Vagina (tissue), 2 donors: ENCODE results near the gene WNT7B. TPM values are rescaled to one million over a fixed set of nuclear protein-coding genes. Genes with fewer than 3 reads are reported as not detected.

Experiments
- DNase-seq, 2 donors: peaks; one replicate each; pipeline ENCODE4 v3.0.0-alpha.2; 2017; ENCODE audit errors: extremely low spot score in 2 of 2
- H3K27ac ChIP-seq: fragments of 200-600 bp; sonication (generic); one replicate; pipeline ENCODE4 v1.5.1; 2019
- H3K27me3 ChIP-seq: fragments of 200-600 bp; sonication (generic); one replicate; pipeline ENCODE4 v1.5.1; 2019
- H3K36me3 ChIP-seq, 2 donors: fragments of 200-600 bp; sonication (generic); one replicate each; pipeline ENCODE4 v1.5.1; 2017 to 2019
- H3K4me1 ChIP-seq: fragments of 200-600 bp; sonication (generic); one replicate; pipeline ENCODE4 v1.5.1; 2019
- H3K4me3 ChIP-seq, 2 donors: fragments of 200-600 bp; sonication (generic); 1 replicate in 1 of 2; 2 replicates in 1 of 2; pipeline ENCODE4 v1.5.1; 2016 to 2019
- H3K9me3 ChIP-seq: fragments of 200-600 bp; sonication (generic); one replicate; pipeline ENCODE4 v1.5.1; 2019
- CTCF ChIP-seq, 3 experiments: fragments of 450-650 bp in 2 of 3; fragments of 200-600 bp in 1 of 3; sonication (generic) in 1 of 3; IDR thresholded peaks; one replicate each; pipeline ENCODE4 v1.5.1; 2017 to 2019; ENCODE audit warnings: antibody characterized with exemption in 3 of 3, mild to moderate bottlenecking in 2 of 3, moderate library complexity in 2 of 3
- POLR2A ChIP-seq, 2 donors: fragments of 450-650 bp; IDR thresholded peaks; one replicate each; pipeline ENCODE4 v1.6.1; 2017; ENCODE audit warnings: antibody characterized with exemption in 2 of 2, mild to moderate bottlenecking in 2 of 2, moderate library complexity in 2 of 2
- POLR2AphosphoS5 ChIP-seq, 2 donors: sonication (generic); formaldehyde crosslinking; IDR thresholded peaks; one replicate each; pipeline ENCODE4 v1.9.0; 2017; ENCODE audit warnings: antibody characterized with exemption in 2 of 2, mild to moderate bottlenecking in 2 of 2, low read depth in 1 of 2; ENCODE audit not compliant: insufficient read depth in 1 of 2
- intact Hi-C: fragments of 100-400 bp; cut with DNase I; formaldehyde crosslinking; loops from one replicate; pipeline ENCODE4 v1.15.1; 2023
- total RNA-seq: library from RNA; depleted of rRNA; stranded (reverse); fragments of >200 nt; gene quantifications from one replicate; pipeline ENCODE4 v1.2.3, GENCODE V29; 2016

Gene WNT7B
- total RNA-seq, 1 donor from 2014 or later: 7.1 TPM

GRCh38 chr22:45890351-45890635, 86.7 kb downstream of the WNT7B start:
- intact Hi-C loops: no loop called here
- no peak for TF ChIP-seq POLR2A (IDR thresholded peaks at IDR 0.05)
- TF ChIP-seq CTCF (IDR thresholded peaks at IDR 0.05): no peak
- no peak for TF ChIP-seq POLR2AphosphoS5 (IDR thresholded peaks at IDR 0.05; ENCODE audit: insufficient read depth in 1 of 2, low read depth in 1 of 2)
- DNase-seq: no peak
- Histone ChIP-seq H3K4me3 (no peak overlapping the region), H3K9me3 (no peaks in the 10 kb centered on the region), H3K27ac (no peak overlapping the region), H3K36me3 (no peaks in the 10 kb centered on the region), H3K4me1 (peaks cover 29% of the 10 kb centered on the region), H3K27me3 (no peaks in the 10 kb centered on the region)

GRCh38 chr22:45889539-45890350, 87.2 kb downstream of the WNT7B start:
- no peaks in the 10 kb centered on the region for H3K36me3 ChIP-seq
- no peak overlapping the region for H3K4me3 ChIP-seq
- intact Hi-C loops: no loop called here
- no peak overlapping the region for H3K27ac ChIP-seq
- no peak for DNase-seq
- no peaks in the 10 kb centered on the region for H3K27me3 ChIP-seq
- peaks cover 29% of the 10 kb centered on the region for H3K4me1 ChIP-seq
- H3K9me3 ChIP-seq: no peaks in the 10 kb centered on the region
- TF ChIP-seq POLR2AphosphoS5 (IDR thresholded peaks at IDR 0.05; ENCODE audit: insufficient read depth in 1 of 2, low read depth in 1 of 2): no peak
- no peak for TF ChIP-seq POLR2A (IDR thresholded peaks at IDR 0.05)
- TF ChIP-seq CTCF (IDR thresholded peaks at IDR 0.05): no peak

- TF ChIP-seq POLR2AphosphoS5 (IDR thresholded peaks at IDR 0.05; ENCODE audit: insufficient read depth in 1 of 2, low read depth in 1 of 2) (no peak), POLR2A (IDR thresholded peaks at IDR 0.05) (no peak), CTCF (IDR thresholded peaks at IDR 0.05) (no peak)
- H3K27me3 ChIP-seq: no peaks in the 10 kb centered on the region
- intact Hi-C loops: no loop called here
- no peak overlapping the region for H3K4me3 ChIP-seq
- no peak overlapping the region for H3K27ac ChIP-seq
- peaks cover 29% of the 10 kb centered on the region for H3K4me1 ChIP-seq
- H3K36me3 ChIP-seq: no peaks in the 10 kb centered on the region
- DNase-seq: no peak
- H3K9me3 ChIP-seq: no peaks in the 10 kb centered on the region
Measured at GRCh38 chr22:45889093-45889538, 87.8 kb downstream of the WNT7B start.

- H3K4me1 ChIP-seq: peaks cover 29% of the 10 kb centered on the region
- intact Hi-C loops: no loop called here
Measured at GRCh38 chr22:45888221-45889092, 88.5 kb downstream of the WNT7B start.

More at GRCh38 chr22:45888221-45889092, 88.5 kb downstream of the WNT7B start:
- H3K27me3 ChIP-seq: no peaks in the 10 kb centered on the region
- H3K27ac ChIP-seq: no peak overlapping the region
- H3K36me3 ChIP-seq: no peaks in the 10 kb centered on the region
- TF ChIP-seq CTCF (IDR thresholded peaks at IDR 0.05): no peak
- no peak for TF ChIP-seq POLR2A (IDR thresholded peaks at IDR 0.05)
- no peak for TF ChIP-seq POLR2AphosphoS5 (IDR thresholded peaks at IDR 0.05; ENCODE audit: insufficient read depth in 1 of 2, low read depth in 1 of 2)
- DNase-seq: no peak
- H3K9me3 ChIP-seq: no peaks in the 10 kb centered on the region
- no peak overlapping the region for H3K4me3 ChIP-seq
